AG09309 (cell line): ENCODE data around the gene GXYLT2.

Source experiments
- DNase-seq: peaks from one replicate; pipeline ENCODE4 v3.0.0-alpha.2; 2010; ENCODE audit warnings: low read depth
- H3K4me3 ChIP-seq: 2 replicates; pipeline ENCODE4 v1.5.1; 2011; ENCODE audit warnings: mild to moderate bottlenecking, low read depth, low read length, moderate library complexity; ENCODE audit not compliant: control insufficient read depth
- TF ChIP-seq, protein P1 (sequence below): IDR thresholded peaks from 2 replicates; pipeline ENCODE4 v1.5.1; 2011; ENCODE audit warnings: mild to moderate bottlenecking, low read depth, low read length, inconsistent platforms; ENCODE audit not compliant: insufficient read depth, control insufficient read depth; ENCODE audit errors: missing control alignments

GXYLT2 gene

DNA sequence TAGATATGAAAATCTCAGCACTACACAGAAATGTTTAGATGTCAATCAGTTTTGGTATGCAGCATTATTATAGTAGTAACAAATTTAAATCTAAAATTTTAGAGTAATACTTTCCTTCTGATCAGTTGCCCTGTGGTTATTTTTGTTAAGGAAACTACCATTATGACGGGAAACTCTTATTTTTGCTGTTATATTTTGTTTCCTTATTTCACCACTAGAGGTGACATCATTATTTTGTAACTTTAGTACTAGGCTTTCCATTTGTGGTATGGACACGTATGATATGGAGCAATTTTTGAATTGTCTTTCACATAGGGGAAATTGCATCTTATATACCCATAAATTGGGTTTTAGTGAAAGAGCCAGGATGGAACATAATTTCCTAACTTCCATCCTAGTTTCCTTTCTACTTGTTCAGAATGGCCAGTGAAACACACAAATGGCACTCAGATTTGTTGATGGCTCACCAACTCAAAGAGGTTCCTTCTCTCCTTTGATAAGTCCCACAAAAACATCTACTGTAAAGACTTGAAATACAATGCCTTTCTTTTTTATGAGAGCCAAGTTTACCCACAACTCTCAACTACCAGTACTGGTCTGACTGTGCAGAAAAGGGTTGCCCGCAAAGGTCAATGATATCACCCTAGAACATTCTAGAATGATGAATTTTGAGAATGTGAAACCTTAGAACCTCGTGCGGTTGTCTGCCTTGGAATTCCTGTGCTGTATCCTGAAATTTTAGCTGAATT lies 89.4 kb downstream of the GXYLT2 start:
- TF ChIP-seq, protein P1, sequence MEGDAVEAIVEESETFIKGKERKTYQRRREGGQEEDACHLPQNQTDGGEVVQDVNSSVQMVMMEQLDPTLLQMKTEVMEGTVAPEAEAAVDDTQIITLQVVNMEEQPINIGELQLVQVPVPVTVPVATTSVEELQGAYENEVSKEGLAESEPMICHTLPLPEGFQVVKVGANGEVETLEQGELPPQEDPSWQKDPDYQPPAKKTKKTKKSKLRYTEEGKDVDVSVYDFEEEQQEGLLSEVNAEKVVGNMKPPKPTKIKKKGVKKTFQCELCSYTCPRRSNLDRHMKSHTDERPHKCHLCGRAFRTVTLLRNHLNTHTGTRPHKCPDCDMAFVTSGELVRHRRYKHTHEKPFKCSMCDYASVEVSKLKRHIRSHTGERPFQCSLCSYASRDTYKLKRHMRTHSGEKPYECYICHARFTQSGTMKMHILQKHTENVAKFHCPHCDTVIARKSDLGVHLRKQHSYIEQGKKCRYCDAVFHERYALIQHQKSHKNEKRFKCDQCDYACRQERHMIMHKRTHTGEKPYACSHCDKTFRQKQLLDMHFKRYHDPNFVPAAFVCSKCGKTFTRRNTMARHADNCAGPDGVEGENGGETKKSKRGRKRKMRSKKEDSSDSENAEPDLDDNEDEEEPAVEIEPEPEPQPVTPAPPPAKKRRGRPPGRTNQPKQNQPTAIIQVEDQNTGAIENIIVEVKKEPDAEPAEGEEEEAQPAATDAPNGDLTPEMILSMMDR, result no peak
- no peak overlapping the region for H3K4me3 ChIP-seq
- DNase-seq, result peak; percentile 45

DNA sequence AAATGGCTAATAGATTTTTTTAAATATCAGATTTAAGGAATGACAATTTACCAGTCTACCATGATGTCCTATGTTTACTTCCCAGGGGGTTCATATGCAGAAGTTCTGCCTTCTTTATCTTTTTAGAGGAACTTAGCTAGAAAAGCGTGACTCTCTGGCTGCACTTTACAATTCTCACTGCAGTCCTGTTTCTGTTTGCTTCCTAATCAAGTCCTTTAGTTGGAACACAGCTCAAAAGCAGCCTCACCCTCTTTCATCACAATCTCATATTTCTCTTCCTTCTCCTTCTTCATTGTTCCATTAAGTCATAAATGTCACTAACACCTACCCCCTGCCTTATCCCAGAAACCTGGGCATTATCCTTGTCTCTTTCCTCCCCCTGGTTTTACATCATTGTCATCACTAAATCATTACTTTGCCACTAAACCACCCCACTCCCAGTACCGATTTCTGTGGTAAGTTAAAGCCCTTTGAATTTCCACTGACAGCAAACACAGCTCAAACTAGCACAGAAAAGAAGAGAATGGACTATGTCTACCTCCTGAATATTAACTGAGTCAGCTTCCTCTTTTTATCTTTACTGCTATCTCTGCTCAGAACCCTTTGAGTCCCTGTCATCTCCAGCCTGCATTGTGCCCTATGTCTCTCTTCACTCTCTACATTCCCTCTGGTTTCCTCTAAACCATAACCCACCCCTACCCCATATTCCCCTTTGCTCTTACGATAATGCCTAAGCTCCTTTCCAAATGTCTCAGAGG lies 94.9 kb downstream of the GXYLT2 start:
- TF ChIP-seq, protein P1, result no peak
- DNase-seq, result no peak
- no peak overlapping the region for H3K4me3 ChIP-seq

DNA sequence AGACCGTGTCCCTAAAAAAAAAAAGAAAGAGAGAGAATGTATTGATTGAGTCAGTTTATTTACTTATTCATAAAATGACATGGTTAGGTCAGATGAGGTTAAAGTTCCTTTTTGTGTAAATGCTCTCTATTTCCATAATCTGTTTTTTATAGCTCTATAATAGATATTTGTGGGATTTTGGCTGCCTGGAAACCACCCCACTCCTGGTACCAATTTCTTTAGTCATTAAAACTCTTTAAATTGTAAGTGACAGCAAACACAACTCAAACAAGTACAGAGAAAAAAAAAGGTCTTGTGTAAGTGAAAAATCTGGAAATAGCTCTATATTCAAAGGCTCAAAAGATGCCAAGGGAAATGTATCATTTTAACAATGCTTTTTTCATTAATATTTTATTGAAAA lies 97.7 kb downstream of the GXYLT2 start:
- no peak for DNase-seq
- TF ChIP-seq, protein P1, result no peak

DNA sequence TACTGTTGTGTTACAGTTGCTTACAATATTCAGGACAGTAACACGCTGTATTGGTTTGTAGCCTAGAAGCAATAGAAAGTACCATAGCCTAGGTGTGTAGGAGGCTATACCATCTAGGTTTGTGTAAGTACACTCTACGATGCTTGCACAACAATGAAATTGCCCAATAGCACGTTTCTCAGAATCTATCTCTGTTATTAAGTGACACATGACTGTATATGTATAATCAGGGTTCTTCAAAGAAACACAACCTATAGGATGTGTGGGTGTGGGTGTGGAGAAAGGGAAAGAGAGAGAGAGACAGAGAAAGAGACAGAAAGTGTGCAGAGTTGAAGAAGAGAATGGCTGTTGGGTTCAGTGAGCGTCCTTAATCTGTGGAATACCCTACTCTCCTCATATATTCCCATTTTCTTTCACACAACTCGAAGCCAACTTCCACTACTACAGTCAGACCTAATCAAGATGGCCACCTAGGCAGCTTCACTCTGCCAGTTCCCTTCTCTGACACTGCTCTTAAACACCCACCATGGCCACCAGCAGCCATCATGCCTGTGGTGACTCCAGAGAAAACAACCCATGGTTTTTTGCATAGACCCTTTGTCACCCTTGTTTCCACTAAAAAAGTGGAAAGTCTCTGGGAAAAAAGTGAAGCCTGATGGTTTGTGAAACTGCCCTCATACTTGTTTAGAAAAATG lies 103.0 kb downstream of the GXYLT2 start:
- TF ChIP-seq, protein P1, result no peak
- no peak overlapping the region for H3K4me3 ChIP-seq
- DNase-seq, result no peak

More for the DNA sequence above, 97.7 kb downstream of the GXYLT2 start:
- no peak overlapping the region for H3K4me3 ChIP-seq

DNA sequence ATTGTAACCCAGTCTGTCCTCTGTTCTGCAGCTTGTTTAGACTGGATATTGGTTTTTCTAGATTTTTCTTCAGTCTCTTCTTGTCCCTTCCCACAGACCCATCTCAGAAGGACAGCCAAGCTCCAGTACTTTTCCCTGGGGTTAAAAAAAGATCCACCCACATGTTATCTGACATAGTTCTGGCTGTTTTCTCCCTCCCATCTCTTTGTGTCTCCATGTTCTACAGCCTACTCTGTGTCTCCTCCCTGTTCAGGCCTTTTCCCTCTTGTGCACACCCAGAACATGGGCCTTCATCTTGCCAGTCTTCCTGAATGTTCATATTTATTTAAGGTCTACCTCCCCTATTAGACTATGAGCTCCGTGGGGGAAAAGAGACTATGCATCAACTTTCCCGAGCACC lies 103.7 kb downstream of the GXYLT2 start:
- no peak for DNase-seq
- TF ChIP-seq, protein P1, result no peak
- H3K4me3 ChIP-seq, result no peak overlapping the region

DNA sequence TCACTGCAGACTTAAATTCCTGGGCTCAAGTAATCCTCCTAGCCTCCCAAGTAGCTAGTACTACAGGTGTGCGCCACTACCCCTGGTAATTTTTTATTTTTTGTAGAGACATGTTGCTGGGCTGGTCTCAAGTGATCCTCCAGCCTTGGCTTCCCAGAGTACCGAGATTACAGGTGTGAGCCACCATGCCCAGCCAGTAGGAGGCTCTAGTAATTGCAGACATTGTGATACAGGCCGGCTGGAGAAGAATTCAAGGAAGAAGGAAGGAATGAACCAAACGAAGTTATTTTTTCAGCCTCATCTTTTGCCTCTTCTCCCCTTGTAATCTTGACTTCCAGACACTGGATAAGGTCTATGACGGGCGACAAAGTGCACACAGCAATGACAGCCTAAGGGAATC lies 105.5 kb downstream of the GXYLT2 start:
- TF ChIP-seq, protein P1, result no peak
- DNase-seq, result no peak
- no peak overlapping the region for H3K4me3 ChIP-seq
